Transverse colon (tissue), 4 donors: ENCODE measurements around the gene DNM1L.

Experiments
- POLR2A ChIP-seq: fragments of 450-650 bp; IDR thresholded peaks from one replicate; pipeline ENCODE4 v1.6.1; 2016; ENCODE audit warnings: antibody characterized with exemption, mild to moderate bottlenecking, moderate library complexity
- POLR2AphosphoS5 ChIP-seq, 3 donors: sonication (generic); formaldehyde crosslinking; IDR thresholded peaks; one replicate each; pipeline ENCODE4 v1.6.1; 2016; ENCODE audit warnings: antibody characterized with exemption in 3 of 3
- TF ChIP-seq, protein P1 (sequence below), 5 experiments: fragments of 200-600 bp in 3 of 5; fragments of 450-650 bp in 2 of 5; sonication (generic) in 3 of 5; IDR thresholded peaks; 1 replicate in 2 of 5; 2 replicates in 3 of 5; pipeline ENCODE4 v1.5.1; 2016 to 2017; ENCODE audit warnings: antibody characterized with exemption in 5 of 5, inconsistent platforms in 3 of 5, mild to moderate bottlenecking in 2 of 5, moderate library complexity in 1 of 5

DNA sequence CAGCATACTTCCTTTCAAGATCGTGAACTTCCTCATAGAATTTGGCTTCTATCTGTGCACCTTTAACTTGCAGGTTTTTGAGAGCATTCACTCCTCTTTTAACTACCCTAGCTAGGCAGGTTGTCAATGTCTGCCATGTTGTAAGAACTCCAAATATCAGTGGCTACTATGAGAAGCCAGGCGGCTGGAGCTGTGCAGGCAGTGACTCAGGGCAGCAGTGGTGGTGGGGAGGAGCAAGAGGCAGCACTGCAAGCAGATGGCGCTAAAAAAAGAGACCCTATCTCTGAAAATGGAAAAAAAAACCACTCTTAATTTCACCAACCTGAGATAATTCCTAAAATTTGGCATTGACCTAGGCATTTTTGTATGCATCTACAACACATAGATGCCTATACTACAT is 48.1 kb downstream of the DNM1L start:
- TF ChIP-seq, protein P1, sequence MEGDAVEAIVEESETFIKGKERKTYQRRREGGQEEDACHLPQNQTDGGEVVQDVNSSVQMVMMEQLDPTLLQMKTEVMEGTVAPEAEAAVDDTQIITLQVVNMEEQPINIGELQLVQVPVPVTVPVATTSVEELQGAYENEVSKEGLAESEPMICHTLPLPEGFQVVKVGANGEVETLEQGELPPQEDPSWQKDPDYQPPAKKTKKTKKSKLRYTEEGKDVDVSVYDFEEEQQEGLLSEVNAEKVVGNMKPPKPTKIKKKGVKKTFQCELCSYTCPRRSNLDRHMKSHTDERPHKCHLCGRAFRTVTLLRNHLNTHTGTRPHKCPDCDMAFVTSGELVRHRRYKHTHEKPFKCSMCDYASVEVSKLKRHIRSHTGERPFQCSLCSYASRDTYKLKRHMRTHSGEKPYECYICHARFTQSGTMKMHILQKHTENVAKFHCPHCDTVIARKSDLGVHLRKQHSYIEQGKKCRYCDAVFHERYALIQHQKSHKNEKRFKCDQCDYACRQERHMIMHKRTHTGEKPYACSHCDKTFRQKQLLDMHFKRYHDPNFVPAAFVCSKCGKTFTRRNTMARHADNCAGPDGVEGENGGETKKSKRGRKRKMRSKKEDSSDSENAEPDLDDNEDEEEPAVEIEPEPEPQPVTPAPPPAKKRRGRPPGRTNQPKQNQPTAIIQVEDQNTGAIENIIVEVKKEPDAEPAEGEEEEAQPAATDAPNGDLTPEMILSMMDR (IDR thresholded peaks at IDR 0.05), result no peak
- no peak for TF ChIP-seq POLR2AphosphoS5 (IDR thresholded peaks at IDR 0.05)
- TF ChIP-seq POLR2A, result no peak
